ENCODE data around the gene CPT1C. TPM values are rescaled to one million over a fixed set of nuclear protein-coding genes. Genes with fewer than 3 reads are reported as not detected.

The CPT1C gene
- total and polyA plus RNA-seq, 2 donors (not counting 3 experiments of a cell fraction or from before 2014, with no cell fraction given): 45.7 to 80.8 TPM

DNA sequence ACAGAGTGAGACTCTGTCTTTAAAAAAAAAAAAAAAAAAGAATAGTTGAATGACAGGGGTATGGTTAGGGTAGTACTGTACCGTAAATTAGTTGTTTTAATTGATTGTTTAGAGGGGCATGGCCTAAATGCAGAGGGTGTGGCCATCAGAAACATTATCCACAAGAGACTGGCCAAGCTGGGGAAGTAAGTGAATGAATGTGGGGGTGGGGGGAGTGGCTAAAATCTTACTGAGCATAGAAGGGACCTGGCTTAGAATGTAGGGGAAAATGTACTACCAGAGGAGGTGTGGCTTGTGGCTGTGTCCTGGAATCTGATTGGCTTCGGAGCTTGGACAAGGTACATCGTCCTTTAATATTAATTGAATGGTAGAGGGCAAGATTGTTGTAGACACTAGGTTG, 21.4 kb upstream of the CPT1C start:
- no peak overlapping the region for H3K27ac ChIP-seq (ENCODE audit: insufficient read depth, low read depth, low read length)
- FAIRE-seq (no peak), DNase-seq (ENCODE audit: low read depth, low spot score) (no peak)
- no peak overlapping the region for H3K4me3 ChIP-seq (replicated peaks in 1 of 3; ENCODE audit: insufficient read depth in 1 of 3, low read depth in 1 of 3, low read length in 3 of 3)
- H3K79me2 ChIP-seq (ENCODE audit: control insufficient read depth, insufficient read depth, low read length): peaks cover 17% of the 10 kb centered on the region
- H3K9me1 ChIP-seq (replicated peaks; ENCODE audit: control insufficient read depth, extremely low read depth, insufficient read depth, low read length): no peaks in the 10 kb centered on the region
- TF ChIP-seq JUN (IDR thresholded peaks at IDR 0.05; ENCODE audit: borderline replicate concordance, insufficient read depth, insufficient read length, low read depth) (no peak), POLR2A (IDR thresholded peaks at IDR 0.05; ENCODE audit: low read depth, low read length) (no peak), FOS (IDR thresholded peaks at IDR 0.05; ENCODE audit: borderline replicate concordance, insufficient read depth, low read length) (no peak), GATA2 (IDR thresholded peaks at IDR 0.05; ENCODE audit: insufficient read depth, insufficient read length, low read depth, low read length) (no peak), POLR2AphosphoS5 (IDR thresholded peaks at IDR 0.05; ENCODE audit: insufficient read depth, low read depth, low read length) (no peak), CTCF (IDR thresholded peaks at IDR 0.05; ENCODE audit: extremely low read depth in 1 of 2, insufficient read depth in 1 of 2, low read depth in 1 of 2, low read length in 2 of 2) (no peak)
- H3K9me3 ChIP-seq (replicated peaks; ENCODE audit: control insufficient read depth, insufficient read depth, low read length): no peaks in the 10 kb centered on the region
- no TSS peak for BruUV-seq (replicated peaks)
- H3K27me3 ChIP-seq (ENCODE audit: control insufficient read depth in 2 of 2, insufficient read depth in 2 of 2, low read length in 2 of 2): no peaks in the 10 kb centered on the region
- peaks cover 10% of the 10 kb centered on the region for H3K4me1 ChIP-seq (ENCODE audit: control insufficient read depth, extremely low read depth, insufficient read depth, low read length)
- CTCF ChIA-PET: interaction anchor here (0.7 to 0.9 kb wide), 2 partner anchors 12 to 95 kb away, joined by 3 read pairs; no protein-coding TSS in a partner anchor
- no peak overlapping the region for H2AFZ ChIP-seq (ENCODE audit: low read depth, low read length)
- POLR2A ChIA-PET: no interaction called here
- H4K20me1 ChIP-seq (replicated peaks; ENCODE audit: control insufficient read depth, extremely low read depth, insufficient read depth, low read length): no peaks in the 10 kb centered on the region
- intact Hi-C loops (cut with micrococcal nuclease): no loop called here
- H3K9ac ChIP-seq (replicated peaks; ENCODE audit: extremely low read depth, insufficient read depth, low read length): no peak overlapping the region
- dilution Hi-C loops (cut with MboI; ENCODE audit: extremely low pct_ligation_motif_present, low sequenced_read_pairs): no loop called here
- no peaks in the 10 kb centered on the region for H3K36me3 ChIP-seq (ENCODE audit: control insufficient read depth in 2 of 2, extremely low read depth in 1 of 2, insufficient read depth in 2 of 2, low read length in 2 of 2)
- no peak overlapping the region for H3K4me2 ChIP-seq (ENCODE audit: insufficient read depth, low read length)
